Sigmoid colon (tissue), 4 donors: ENCODE data around the gene ADRB1.

Source experiments
- EP300 ChIP-seq, 4 donors: sonication (generic); formaldehyde crosslinking; IDR thresholded peaks; one replicate each; pipeline ENCODE4 v1.6.1; 2017; ENCODE audit warnings: antibody characterized with exemption in 4 of 4
- POLR2A ChIP-seq, 2 donors: fragments of 450-650 bp; IDR thresholded peaks; one replicate each; pipeline ENCODE4 v1.6.1; 2016; ENCODE audit warnings: antibody characterized with exemption in 2 of 2, mild to moderate bottlenecking in 2 of 2, moderate library complexity in 2 of 2
- TF ChIP-seq, protein P1 (sequence below), 4 experiments: fragments of 450-650 bp in 3 of 4; fragments of 200-600 bp in 1 of 4; IDR thresholded peaks; one replicate each; pipeline ENCODE4 v1.5.1; 2016 to 2019; ENCODE audit warnings: antibody characterized with exemption in 4 of 4, mild to moderate bottlenecking in 3 of 4, moderate library complexity in 2 of 4

DNA sequence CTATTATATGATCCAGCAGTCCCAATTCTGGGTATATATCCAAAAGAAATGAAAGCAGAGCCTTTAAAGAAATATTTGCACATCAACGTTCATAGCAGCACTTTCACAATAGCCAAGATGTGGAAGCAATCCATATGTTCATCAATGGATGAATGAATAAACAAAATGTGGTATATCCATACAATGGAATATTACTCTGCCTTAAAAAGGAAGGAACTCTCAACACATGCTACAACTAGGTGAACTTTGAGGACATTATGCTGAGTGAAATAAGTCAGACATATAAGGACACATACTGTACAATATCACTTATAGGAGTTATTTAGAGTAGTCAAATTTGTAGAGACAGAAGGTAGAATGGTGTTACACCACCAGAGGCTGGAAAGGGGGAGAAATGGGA is 28.0 kb upstream of the ADRB1 start:
- TF ChIP-seq, protein P1, sequence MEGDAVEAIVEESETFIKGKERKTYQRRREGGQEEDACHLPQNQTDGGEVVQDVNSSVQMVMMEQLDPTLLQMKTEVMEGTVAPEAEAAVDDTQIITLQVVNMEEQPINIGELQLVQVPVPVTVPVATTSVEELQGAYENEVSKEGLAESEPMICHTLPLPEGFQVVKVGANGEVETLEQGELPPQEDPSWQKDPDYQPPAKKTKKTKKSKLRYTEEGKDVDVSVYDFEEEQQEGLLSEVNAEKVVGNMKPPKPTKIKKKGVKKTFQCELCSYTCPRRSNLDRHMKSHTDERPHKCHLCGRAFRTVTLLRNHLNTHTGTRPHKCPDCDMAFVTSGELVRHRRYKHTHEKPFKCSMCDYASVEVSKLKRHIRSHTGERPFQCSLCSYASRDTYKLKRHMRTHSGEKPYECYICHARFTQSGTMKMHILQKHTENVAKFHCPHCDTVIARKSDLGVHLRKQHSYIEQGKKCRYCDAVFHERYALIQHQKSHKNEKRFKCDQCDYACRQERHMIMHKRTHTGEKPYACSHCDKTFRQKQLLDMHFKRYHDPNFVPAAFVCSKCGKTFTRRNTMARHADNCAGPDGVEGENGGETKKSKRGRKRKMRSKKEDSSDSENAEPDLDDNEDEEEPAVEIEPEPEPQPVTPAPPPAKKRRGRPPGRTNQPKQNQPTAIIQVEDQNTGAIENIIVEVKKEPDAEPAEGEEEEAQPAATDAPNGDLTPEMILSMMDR (IDR thresholded peaks at IDR 0.05), result no peak
- no peak for TF ChIP-seq EP300 (IDR thresholded peaks at IDR 0.05)
- TF ChIP-seq POLR2A (IDR thresholded peaks at IDR 0.05), result no peak
